Epithelial cell of esophagus (primary cell): ENCODE results near the gene KLHL13.

Source experiments
- DNase-seq: peaks from one replicate; pipeline ENCODE4 v3.0.0; 2010; ENCODE audit warnings: low read depth
- H3K4me3 ChIP-seq: 2 replicates; pipeline ENCODE4 v1.5.1; 2011; ENCODE audit warnings: mild to moderate bottlenecking, low read length, control low read depth
- TF ChIP-seq, protein P1 (sequence below): IDR thresholded peaks from 2 replicates; pipeline ENCODE4 v1.5.1; 2011; ENCODE audit warnings: low read depth, mild to moderate bottlenecking, low read length, control low read depth, inconsistent platforms; ENCODE audit not compliant: insufficient read depth; ENCODE audit errors: missing control alignments

KLHL13 gene, protein sequence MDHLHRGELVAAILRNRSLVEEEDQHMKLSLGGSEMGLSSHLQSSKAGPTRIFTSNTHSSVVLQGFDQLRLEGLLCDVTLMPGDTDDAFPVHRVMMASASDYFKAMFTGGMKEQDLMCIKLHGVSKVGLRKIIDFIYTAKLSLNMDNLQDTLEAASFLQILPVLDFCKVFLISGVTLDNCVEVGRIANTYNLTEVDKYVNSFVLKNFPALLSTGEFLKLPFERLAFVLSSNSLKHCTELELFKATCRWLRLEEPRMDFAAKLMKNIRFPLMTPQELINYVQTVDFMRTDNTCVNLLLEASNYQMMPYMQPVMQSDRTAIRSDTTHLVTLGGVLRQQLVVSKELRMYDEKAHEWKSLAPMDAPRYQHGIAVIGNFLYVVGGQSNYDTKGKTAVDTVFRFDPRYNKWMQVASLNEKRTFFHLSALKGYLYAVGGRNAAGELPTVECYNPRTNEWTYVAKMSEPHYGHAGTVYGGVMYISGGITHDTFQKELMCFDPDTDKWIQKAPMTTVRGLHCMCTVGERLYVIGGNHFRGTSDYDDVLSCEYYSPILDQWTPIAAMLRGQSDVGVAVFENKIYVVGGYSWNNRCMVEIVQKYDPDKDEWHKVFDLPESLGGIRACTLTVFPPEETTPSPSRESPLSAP

DNA sequence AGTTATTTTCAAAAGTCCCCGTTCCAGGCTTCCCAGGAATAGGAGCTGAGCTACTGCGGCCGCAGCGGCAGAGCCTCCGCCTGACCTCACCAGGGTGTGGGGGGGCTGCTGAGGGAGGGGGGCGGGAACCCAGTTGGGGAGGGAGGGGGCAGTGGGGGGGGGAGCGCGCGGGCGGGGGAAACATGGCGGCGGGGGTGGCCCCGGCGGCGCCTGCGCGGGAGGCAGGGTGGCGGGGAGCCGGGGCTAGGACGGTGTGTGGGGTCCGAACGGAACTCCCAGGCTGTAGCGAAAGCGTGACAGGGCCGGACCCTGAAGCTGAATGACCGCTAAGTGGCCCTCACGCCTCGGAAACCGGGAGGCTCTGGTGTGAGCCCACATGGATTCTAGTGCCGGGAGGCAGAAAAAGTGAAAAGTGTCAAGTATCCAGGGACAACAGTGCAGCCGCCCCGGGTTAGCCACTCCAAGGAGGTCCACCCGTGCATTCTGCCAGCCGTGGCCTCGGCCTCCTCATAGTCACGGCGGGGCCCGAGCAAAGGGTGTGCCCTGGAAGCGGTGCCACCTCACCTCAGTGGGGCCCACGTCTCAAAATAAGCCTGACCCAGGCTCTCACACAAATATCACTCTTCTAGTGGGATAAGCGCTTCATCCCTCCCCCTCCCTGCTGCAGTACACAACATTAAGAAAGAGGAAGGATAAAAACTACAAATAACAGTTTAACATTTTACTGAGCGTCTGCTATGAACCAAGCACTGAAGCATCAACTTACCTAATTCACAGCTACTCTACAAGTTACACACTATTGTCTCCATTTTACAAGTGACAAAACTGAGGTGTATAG, at the start of gene KLHL13:
Gene KLHL13 (minus strand): TSS at position 98 of the 838 bp plus-strand sequence. CDS start 88,337 bp downstream, outside the sequence.
- TF ChIP-seq, protein P1, sequence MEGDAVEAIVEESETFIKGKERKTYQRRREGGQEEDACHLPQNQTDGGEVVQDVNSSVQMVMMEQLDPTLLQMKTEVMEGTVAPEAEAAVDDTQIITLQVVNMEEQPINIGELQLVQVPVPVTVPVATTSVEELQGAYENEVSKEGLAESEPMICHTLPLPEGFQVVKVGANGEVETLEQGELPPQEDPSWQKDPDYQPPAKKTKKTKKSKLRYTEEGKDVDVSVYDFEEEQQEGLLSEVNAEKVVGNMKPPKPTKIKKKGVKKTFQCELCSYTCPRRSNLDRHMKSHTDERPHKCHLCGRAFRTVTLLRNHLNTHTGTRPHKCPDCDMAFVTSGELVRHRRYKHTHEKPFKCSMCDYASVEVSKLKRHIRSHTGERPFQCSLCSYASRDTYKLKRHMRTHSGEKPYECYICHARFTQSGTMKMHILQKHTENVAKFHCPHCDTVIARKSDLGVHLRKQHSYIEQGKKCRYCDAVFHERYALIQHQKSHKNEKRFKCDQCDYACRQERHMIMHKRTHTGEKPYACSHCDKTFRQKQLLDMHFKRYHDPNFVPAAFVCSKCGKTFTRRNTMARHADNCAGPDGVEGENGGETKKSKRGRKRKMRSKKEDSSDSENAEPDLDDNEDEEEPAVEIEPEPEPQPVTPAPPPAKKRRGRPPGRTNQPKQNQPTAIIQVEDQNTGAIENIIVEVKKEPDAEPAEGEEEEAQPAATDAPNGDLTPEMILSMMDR = no peak
- peak; percentile 29 for DNase-seq
- H3K4me3 ChIP-seq = peak within 1 kb of the TSS; percentile 55

- no peak overlapping the region for H3K4me3 ChIP-seq
- TF ChIP-seq, protein P1 = no peak
- DNase-seq = peak; percentile 59
These were observed 47.5 kb upstream of the KLHL13 start for GRCh38 chrX:118164138-118164537.

DNA sequence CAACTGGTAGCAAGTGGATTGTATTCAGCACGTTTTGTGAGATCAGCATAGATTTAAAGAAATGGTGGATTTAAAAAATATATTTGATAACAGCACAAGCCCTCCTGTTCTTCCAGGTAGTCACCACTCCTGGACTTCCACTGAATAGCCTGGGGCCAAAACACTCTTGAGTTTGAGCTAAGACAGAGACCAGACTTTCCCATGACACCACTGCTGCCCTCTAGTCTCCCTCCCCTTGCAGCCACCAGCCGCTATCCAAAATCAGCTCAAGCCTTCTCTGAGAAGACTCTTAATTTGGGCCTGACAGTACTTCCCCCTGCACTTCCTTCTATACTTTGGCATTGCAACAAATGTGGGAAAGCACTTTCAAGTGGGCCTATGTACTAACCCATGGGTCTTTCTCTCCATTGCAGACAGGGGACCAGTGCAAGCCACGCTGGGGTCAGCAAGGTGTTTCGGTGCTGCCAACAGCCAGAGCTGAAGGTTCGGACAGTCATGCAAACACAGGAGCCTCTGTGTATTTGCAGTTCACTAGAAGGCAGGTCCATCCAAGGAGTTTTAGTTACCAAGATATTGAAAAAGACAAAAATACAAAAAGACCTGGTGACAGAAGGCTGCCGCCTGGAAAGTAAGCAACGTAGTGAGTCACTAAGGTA, 40.5 kb upstream of the KLHL13 start:
- no peak overlapping the region for H3K4me3 ChIP-seq
- TF ChIP-seq, protein P1 = no peak
- DNase-seq = no peak

DNA sequence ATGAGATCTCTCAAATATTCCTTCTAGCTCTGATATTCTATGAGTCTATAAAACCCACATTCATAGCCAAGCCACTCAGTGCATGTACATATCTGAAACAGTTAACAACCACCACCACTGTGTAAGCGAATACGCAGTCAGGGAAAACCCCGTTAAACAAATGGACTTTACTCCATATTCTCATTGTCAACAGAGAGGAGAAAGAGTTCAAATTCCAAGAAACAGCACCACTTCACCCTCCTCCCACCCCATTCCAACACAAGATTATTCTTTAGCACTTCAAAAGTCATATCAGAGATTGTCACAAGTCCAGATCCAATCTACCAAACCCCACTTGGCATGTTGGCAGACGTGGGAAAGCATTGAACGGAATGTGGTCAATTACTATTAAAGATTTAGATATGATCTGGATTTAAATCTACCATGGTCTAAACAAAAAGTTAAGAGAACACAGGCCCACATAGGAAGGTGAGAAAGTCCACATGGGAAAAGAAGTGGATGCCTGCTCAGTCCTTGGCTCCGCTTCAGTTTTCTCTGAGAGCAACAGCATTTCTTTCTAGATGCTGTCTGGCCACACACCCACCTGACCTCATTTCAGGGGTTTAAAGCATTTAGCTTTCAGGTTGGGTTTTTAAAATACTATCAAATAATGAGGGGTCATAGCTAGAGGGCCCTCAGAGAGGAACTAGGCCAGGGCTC, 39.8 kb upstream of the KLHL13 start:
- TF ChIP-seq, protein P1 = no peak
- no peak for DNase-seq
- H3K4me3 ChIP-seq = no peak overlapping the region

DNA sequence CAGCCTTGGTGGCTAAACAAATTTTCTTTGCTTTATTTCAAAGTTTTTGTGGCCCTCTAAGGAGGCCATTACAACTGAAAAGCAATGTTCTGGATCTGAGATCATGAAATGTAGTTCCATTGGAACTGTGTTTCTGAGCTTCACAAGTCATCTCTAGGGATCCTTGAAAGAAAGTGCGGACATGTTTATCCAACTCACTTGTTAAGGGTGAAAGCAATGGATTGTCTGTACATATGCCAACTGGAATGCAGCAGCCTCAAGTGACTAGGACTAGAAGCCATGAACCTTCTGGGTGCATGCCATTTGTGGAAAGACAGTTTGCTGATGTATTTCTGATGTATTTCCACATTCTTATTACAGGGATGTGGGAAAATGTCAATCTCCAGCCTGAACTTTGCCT, 36.7 kb upstream of the KLHL13 start:
- TF ChIP-seq, protein P1 = no peak
- DNase-seq = no peak
- H3K4me3 ChIP-seq = no peak overlapping the region

DNA sequence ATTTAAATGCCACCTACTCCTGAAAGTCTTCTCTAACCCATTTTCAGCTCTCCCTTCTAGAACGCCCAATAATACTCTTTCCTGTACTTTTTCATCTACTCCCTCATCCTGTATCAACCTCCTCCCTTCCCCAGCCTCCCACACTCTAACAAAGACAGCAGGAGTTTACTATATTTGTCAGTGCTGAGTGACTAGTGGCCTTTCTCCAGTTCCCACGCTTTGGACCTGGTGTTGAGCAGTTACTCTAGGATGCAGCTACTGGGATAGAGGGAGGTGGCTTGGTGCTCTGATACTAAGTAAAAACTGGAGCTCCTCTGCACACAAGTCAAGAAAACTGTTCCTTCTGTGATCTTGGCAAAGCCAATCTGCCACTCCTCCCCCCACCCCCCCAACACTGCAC, 36.1 kb upstream of the KLHL13 start:
- TF ChIP-seq, protein P1 = no peak
- no peak for DNase-seq
- no peak overlapping the region for H3K4me3 ChIP-seq
